ENCODE measurements around the gene FABP1.

The FABP1 gene

GRCh38 chr2:88127888-88128653 is at the start of gene FABP1:
FABP1 (minus strand) TSS chr2:88128062; CDS start chr2:88128017, 45 bp downstream.
- DNase-seq: no peak

GRCh38 chr2:88177556-88177955 is 49.7 kb upstream of the FABP1 start:
- DNase-seq: no peak

- DNase-seq: no peak
These were observed 48.6 kb upstream of the FABP1 start for GRCh38 chr2:88176352-88176984.

GRCh38 chr2:88172882-88173281 is 45.0 kb upstream of the FABP1 start:
- DNase-seq: no peak

- DNase-seq: no peak
These were observed 44.1 kb upstream of the FABP1 start for GRCh38 chr2:88171966-88172365.

- peak; percentile 71 for DNase-seq
These were observed 42.6 kb upstream of the FABP1 start for GRCh38 chr2:88170472-88170892.

GRCh38 chr2:88168386-88168785 is 40.5 kb upstream of the FABP1 start:
- DNase-seq: no peak

- no peak for DNase-seq
These were observed 39.9 kb upstream of the FABP1 start for GRCh38 chr2:88167740-88168139.

GRCh38 chr2:88165332-88166003 is 37.6 kb upstream of the FABP1 start:
- DNase-seq: no peak

- DNase-seq: no peak
These were observed 33.8 kb upstream of the FABP1 start for GRCh38 chr2:88161446-88162244.

GRCh38 chr2:88160517-88160916 is 32.7 kb upstream of the FABP1 start:
- DNase-seq: no peak

- DNase-seq: peak; percentile 65
These were observed 32.1 kb upstream of the FABP1 start for GRCh38 chr2:88159955-88160415.

- no peak for DNase-seq
These were observed 31.6 kb upstream of the FABP1 start for GRCh38 chr2:88159481-88159880.

- DNase-seq: no peak
These were observed 21.1 kb upstream of the FABP1 start for GRCh38 chr2:88148929-88149438.

GRCh38 chr2:88147145-88147544 is 19.3 kb upstream of the FABP1 start:
- DNase-seq: no peak

GRCh38 chr2:88146590-88146989 is 18.7 kb upstream of the FABP1 start:
- no peak for DNase-seq

GRCh38 chr2:88144914-88145497 is 17.1 kb upstream of the FABP1 start:
- DNase-seq: no peak

GRCh38 chr2:88144271-88144670 is 16.4 kb upstream of the FABP1 start:
- no peak for DNase-seq

- no peak for DNase-seq
These were observed 14.1 kb upstream of the FABP1 start for GRCh38 chr2:88141952-88142351.

- no peak for DNase-seq
These were observed 11.9 kb upstream of the FABP1 start for GRCh38 chr2:88139804-88140203.

- no peak for DNase-seq
These were observed 11.4 kb upstream of the FABP1 start for GRCh38 chr2:88139203-88139702.

- DNase-seq: no peak
These were observed 10.0 kb upstream of the FABP1 start for GRCh38 chr2:88137833-88138232.

Measured in retina (tissue), 1 donor.